ENCODE measurements around the gene A1BG. TPM values are rescaled to one million over a fixed set of nuclear protein-coding genes. Genes with fewer than 3 reads are reported as not detected.

The A1BG gene
- total and polyA plus RNA-seq, 2 of the 13 experiments (the other 11 are each of a cell fraction or from before 2014, with no cell fraction given): 14.7 to 41.4 TPM

GRCh38 chr19:58380662-58381459 lies 27.6 kb upstream of the A1BG start, which contains the start of gene ZNF837 (continued):
- TF ChIP-seq NR0B2 (CRISPR knock-in tag; IDR thresholded peaks at IDR 0.05) (peak; percentile 87), NBN (conservative IDR thresholded peaks at IDR 0.05) (no peak), HNF4G (IDR thresholded peaks at IDR 0.05; ENCODE audit: borderline replicate concordance, low read depth, low read length) (no peak; the same call in 1 of the 2 replicates), HNF4G (CRISPR knock-in tag; IDR thresholded peaks at IDR 0.05; ENCODE audit: borderline replicate concordance, low read depth) (peak; percentile 59), ZNF569 (CRISPR knock-in tag; IDR thresholded peaks at IDR 0.05; ENCODE audit: borderline replicate concordance) (no peak), HOXD1 (CRISPR knock-in tag; IDR thresholded peaks at IDR 0.05) (peak; percentile 77), NPAS2 (CRISPR knock-in tag; IDR thresholded peaks at IDR 0.05; ENCODE audit: borderline replicate concordance) (no peak), ZNF280D (CRISPR knock-in tag; IDR thresholded peaks at IDR 0.05) (peak; percentile 33; the same call in 1 of the 2 replicates), HES4 (CRISPR knock-in tag; IDR thresholded peaks at IDR 0.05; ENCODE audit: borderline replicate concordance) (peak; percentile 76; the same call in 1 of the 2 replicates), ZNF34 (CRISPR knock-in tag; IDR thresholded peaks at IDR 0.05; ENCODE audit: borderline replicate concordance) (0 out of 2 replicates have a peak, but pooled peaks have one; percentile 91), NFIB (CRISPR knock-in tag; IDR thresholded peaks at IDR 0.05; ENCODE audit: borderline replicate concordance) (no peak), ZNF180 (CRISPR knock-in tag; IDR thresholded peaks at IDR 0.05; ENCODE audit: borderline replicate concordance, low read depth) (no peak), ZNF788 (CRISPR knock-in tag; IDR thresholded peaks at IDR 0.05; ENCODE audit: borderline replicate concordance) (peak; percentile 90), ZNF75D (CRISPR knock-in tag; IDR thresholded peaks at IDR 0.05; ENCODE audit: borderline replicate concordance) (no peak), ZC3H13 (CRISPR knock-in tag; IDR thresholded peaks at IDR 0.05) (peak; percentile 88), TGIF2 (CRISPR knock-in tag; IDR thresholded peaks at IDR 0.05) (peak; percentile 55; the same call in 1 of the 2 replicates), ZNF235 (CRISPR knock-in tag; IDR thresholded peaks at IDR 0.05; ENCODE audit: borderline replicate concordance) (no peak), SNAPC5 (CRISPR knock-in tag; IDR thresholded peaks at IDR 0.05; ENCODE audit: borderline replicate concordance) (no peak), HMGXB4 (CRISPR knock-in tag; IDR thresholded peaks at IDR 0.05; ENCODE audit: borderline replicate concordance in 1 of 2, low read depth in 1 of 2) (peak; percentile 84 to 95), ZNF607 (CRISPR knock-in tag; IDR thresholded peaks at IDR 0.05; ENCODE audit: borderline replicate concordance) (peak; percentile 90), ZNF335 (CRISPR knock-in tag; IDR thresholded peaks at IDR 0.05) (peak; percentile 94), NR2C2 (CRISPR knock-in tag; IDR thresholded peaks at IDR 0.05; ENCODE audit: borderline replicate concordance) (peak; percentile 96), EHMT2 (IDR thresholded peaks at IDR 0.05; ENCODE audit: borderline replicate concordance, low read depth, low read length) (no peak), SMAD3 (CRISPR knock-in tag; IDR thresholded peaks at IDR 0.05) (peak; percentile 56; the same call in 1 of the 2 replicates)
